Liver (tissue), 9 donors: Measurements from ENCODE around the gene CLIC5. TPM values are rescaled to one million over a fixed set of nuclear protein-coding genes. Genes with fewer than 3 reads are reported as not detected.

Experiments
- DNase-seq: peaks from one replicate; pipeline ENCODE4 v3.0.0-alpha.2; 2017; ENCODE audit warnings: low spot score
- H3K27ac ChIP-seq, 2 donors: one replicate each; pipeline ENCODE4 v1.7.0; 2013; ENCODE audit warnings: inconsistent platforms in 2 of 2, low read length in 2 of 2, control low read depth in 1 of 2, low read depth in 1 of 2, mild to moderate bottlenecking in 1 of 2
- H3K27me3 ChIP-seq, 4 donors: one replicate each; pipeline versions ENCODE4 v1.6.1 to v1.7.0; 2013; ENCODE audit warnings: low read length in 3 of 4, inconsistent platforms in 1 of 4, mild to moderate bottlenecking in 1 of 4, moderate library complexity in 1 of 4; ENCODE audit not compliant: control insufficient read depth in 4 of 4, insufficient read depth in 4 of 4
- H3K36me3 ChIP-seq, 4 donors: one replicate each; pipeline versions ENCODE4 v1.6.1 to v1.7.0; 2013; ENCODE audit warnings: low read length in 3 of 4, mild to moderate bottlenecking in 3 of 4, low read depth in 1 of 4, moderate library complexity in 1 of 4; ENCODE audit not compliant: control insufficient read depth in 4 of 4, insufficient read depth in 3 of 4
- H3K4me1 ChIP-seq, 4 donors: one replicate each; pipeline versions ENCODE4 v1.6.1 to v1.7.0; 2013; ENCODE audit warnings: low read length in 3 of 4, mild to moderate bottlenecking in 3 of 4, moderate library complexity in 1 of 4; ENCODE audit not compliant: control insufficient read depth in 4 of 4, insufficient read depth in 4 of 4
- H3K4me3 ChIP-seq, 3 donors: one replicate each; pipeline versions ENCODE4 v1.6.1 to v1.7.0; 2013; ENCODE audit warnings: low read length in 3 of 3, control low read depth in 1 of 3, low read depth in 1 of 3, mild to moderate bottlenecking in 1 of 3
- H3K9ac ChIP-seq, 2 donors: one replicate each; pipeline ENCODE4 v1.7.0; 2013; ENCODE audit warnings: low read length in 2 of 2, mild to moderate bottlenecking in 2 of 2, moderate library complexity in 2 of 2, control low read depth in 1 of 2, low read depth in 1 of 2
- H3K9me3 ChIP-seq, 4 donors: one replicate each; pipeline versions ENCODE4 v1.6.1 to v1.7.0; 2013; ENCODE audit warnings: low read length in 3 of 4; ENCODE audit not compliant: control insufficient read depth in 4 of 4
- EGR1 ChIP-seq, 2 donors: IDR thresholded peaks; 2 replicates each; pipeline ENCODE4 v1.6.1; 2016 to 2018; ENCODE audit warnings: antibody characterized with exemption in 2 of 2, low read depth in 2 of 2
- FOXA1 ChIP-seq: IDR thresholded peaks from 2 replicates; pipeline ENCODE4 v1.6.1; 2016; ENCODE audit warnings: antibody characterized with exemption
- FOXA2 ChIP-seq: IDR thresholded peaks from 2 replicates; pipeline ENCODE4 v1.6.1; 2016; ENCODE audit warnings: antibody characterized with exemption
- GABPA ChIP-seq, 2 donors: IDR thresholded peaks in 1 of 2; conservative IDR thresholded peaks in 1 of 2; 2 replicates each; pipeline ENCODE4 v1.6.1; 2016; ENCODE audit warnings: antibody characterized with exemption in 2 of 2, mild to moderate bottlenecking in 1 of 2, moderate library complexity in 1 of 2
- HNF4A ChIP-seq, 2 donors: conservative IDR thresholded peaks; 2 replicates each; pipeline ENCODE4 v1.6.1; 2016; ENCODE audit warnings: antibody characterized with exemption in 2 of 2, mild to moderate bottlenecking in 2 of 2
- HNF4G ChIP-seq: IDR thresholded peaks from 2 replicates; pipeline ENCODE4 v1.6.1; 2016; ENCODE audit warnings: antibody characterized with exemption
- JUND ChIP-seq, 2 donors: IDR thresholded peaks; 2 replicates each; pipeline ENCODE4 v1.6.1; 2016; ENCODE audit warnings: antibody characterized with exemption in 2 of 2
- NR2F2 ChIP-seq: IDR thresholded peaks from 2 replicates; pipeline ENCODE4 v1.6.1; 2016; ENCODE audit warnings: antibody characterized with exemption
- RAD21 ChIP-seq, 2 donors: IDR thresholded peaks; 2 replicates each; pipeline ENCODE4 v1.6.1; 2016; ENCODE audit warnings: antibody characterized with exemption in 2 of 2, mild to moderate bottlenecking in 2 of 2
- TAF1 ChIP-seq: conservative IDR thresholded peaks from 2 replicates; pipeline ENCODE4 v1.6.1; 2016; ENCODE audit warnings: antibody characterized with exemption, mild to moderate bottlenecking
- YY1 ChIP-seq: IDR thresholded peaks from 2 replicates; pipeline ENCODE4 v1.6.1; 2016; ENCODE audit warnings: antibody characterized with exemption, mild to moderate bottlenecking
- WGBS: extraction: QIAGEN DNeasy Blood & Tissue Kit; methylation state at CpG from one replicate; pipeline ENCODE4 v1.1.7; 2013; 5-methylcytosine and 5-hydroxymethylcytosine counted together
- polyA plus RNA-seq, 2 donors: library from polyadenylated mRNA; stranded (reverse) in 1 of 2; unstranded in 1 of 2; fragments of 200-250 nt in 1 of 2; fragments of >200 nt in 1 of 2; fragmentation: Nextera tagmentation in 1 of 2; extraction: Ambion mirVana in 1 of 2; gene quantifications; one replicate each; pipeline versions ENCODE4 v1.2.1 to v1.2.3, GENCODE V29; 2013 to 2015
- total RNA-seq, 2 donors: library from RNA; depleted of rRNA; stranded (reverse); fragments of >200 nt; gene quantifications; one replicate each; pipeline ENCODE4 v1.2.3, GENCODE V29; 2014
- TF ChIP-seq, protein P1 (sequence below): fragments of 150-350 bp; IDR thresholded peaks from 2 replicates; pipeline ENCODE4 v1.5.1; 2017; ENCODE audit warnings: improper control_type of control experiment, low read depth, low read length; ENCODE audit not compliant: missing input control
- TF ChIP-seq, protein P2 (sequence below): IDR thresholded peaks from 2 replicates; pipeline ENCODE4 v1.6.1; 2016; ENCODE audit warnings: antibody characterized with exemption
- TF ChIP-seq, protein P3 (sequence below): IDR thresholded peaks from 2 replicates; pipeline ENCODE4 v1.6.1; 2016; ENCODE audit warnings: antibody characterized with exemption, mild to moderate bottlenecking
- TF ChIP-seq, protein P4 (sequence below): IDR thresholded peaks from 2 replicates; pipeline ENCODE4 v1.6.1; 2016; ENCODE audit warnings: antibody characterized with exemption
- TF ChIP-seq, protein P5 (sequence below): IDR thresholded peaks from 2 replicates; pipeline ENCODE4 v1.6.1; 2016; ENCODE audit warnings: antibody characterized with exemption
- donor health status: healthy.
- donor health status: healthy.
- donor health status: healthy.
- donor health status: healthy.
- donor health status: healthy.

CLIC5 gene
- total and polyA plus RNA-seq, 4 donors = 0.05 to 0.33 (median 0.14) TPM

DNA sequence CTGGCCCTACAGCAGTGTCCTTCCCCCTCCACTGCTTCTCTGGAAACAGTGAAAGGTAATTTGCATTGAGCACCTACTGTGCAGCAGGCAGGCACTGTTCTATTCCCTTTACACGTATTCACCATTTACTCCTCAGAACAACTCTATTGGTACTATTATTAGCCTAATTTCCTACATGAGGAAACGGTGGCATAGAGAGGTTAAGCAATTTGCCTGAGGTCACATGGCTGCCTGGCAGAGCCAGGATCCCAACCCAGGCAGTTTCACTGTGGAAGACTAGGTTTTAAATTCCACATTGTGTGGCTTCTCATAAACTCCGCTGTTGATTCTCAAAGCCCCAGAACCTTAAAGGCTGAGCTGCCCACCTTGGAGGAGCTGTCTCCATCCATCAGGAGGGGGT is 72.7 kb downstream of the CLIC5 start:
- Histone ChIP-seq H3K4me1 (no peaks in the 10 kb centered on the region), H3K9me3 (no peaks in the 10 kb centered on the region), H3K36me3 (no peaks in the 10 kb centered on the region), H3K27me3 (no peaks in the 10 kb centered on the region), H3K9ac (no peak overlapping the region), H3K27ac (no peak overlapping the region), H3K4me3 (no peak overlapping the region)
- TF ChIP-seq TAF1 (no peak), FOXA1 (no peak), EGR1 (IDR thresholded peaks at IDR 0.05; ENCODE audit: low read depth in 2 of 2) (no peak), GABPA (IDR thresholded peaks at IDR 0.05 in 1 of 2, conservative IDR thresholded peaks at IDR 0.05 in 1 of 2) (no peak), RAD21 (IDR thresholded peaks at IDR 0.05) (no peak), HNF4A (conservative IDR thresholded peaks at IDR 0.05) (no peak)
- TF ChIP-seq, protein P1, sequence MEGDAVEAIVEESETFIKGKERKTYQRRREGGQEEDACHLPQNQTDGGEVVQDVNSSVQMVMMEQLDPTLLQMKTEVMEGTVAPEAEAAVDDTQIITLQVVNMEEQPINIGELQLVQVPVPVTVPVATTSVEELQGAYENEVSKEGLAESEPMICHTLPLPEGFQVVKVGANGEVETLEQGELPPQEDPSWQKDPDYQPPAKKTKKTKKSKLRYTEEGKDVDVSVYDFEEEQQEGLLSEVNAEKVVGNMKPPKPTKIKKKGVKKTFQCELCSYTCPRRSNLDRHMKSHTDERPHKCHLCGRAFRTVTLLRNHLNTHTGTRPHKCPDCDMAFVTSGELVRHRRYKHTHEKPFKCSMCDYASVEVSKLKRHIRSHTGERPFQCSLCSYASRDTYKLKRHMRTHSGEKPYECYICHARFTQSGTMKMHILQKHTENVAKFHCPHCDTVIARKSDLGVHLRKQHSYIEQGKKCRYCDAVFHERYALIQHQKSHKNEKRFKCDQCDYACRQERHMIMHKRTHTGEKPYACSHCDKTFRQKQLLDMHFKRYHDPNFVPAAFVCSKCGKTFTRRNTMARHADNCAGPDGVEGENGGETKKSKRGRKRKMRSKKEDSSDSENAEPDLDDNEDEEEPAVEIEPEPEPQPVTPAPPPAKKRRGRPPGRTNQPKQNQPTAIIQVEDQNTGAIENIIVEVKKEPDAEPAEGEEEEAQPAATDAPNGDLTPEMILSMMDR = no peak
- TF ChIP-seq, protein P2, sequence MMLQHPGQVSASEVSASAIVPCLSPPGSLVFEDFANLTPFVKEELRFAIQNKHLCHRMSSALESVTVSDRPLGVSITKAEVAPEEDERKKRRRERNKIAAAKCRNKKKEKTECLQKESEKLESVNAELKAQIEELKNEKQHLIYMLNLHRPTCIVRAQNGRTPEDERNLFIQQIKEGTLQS = no peak
- TF ChIP-seq, protein P3, sequence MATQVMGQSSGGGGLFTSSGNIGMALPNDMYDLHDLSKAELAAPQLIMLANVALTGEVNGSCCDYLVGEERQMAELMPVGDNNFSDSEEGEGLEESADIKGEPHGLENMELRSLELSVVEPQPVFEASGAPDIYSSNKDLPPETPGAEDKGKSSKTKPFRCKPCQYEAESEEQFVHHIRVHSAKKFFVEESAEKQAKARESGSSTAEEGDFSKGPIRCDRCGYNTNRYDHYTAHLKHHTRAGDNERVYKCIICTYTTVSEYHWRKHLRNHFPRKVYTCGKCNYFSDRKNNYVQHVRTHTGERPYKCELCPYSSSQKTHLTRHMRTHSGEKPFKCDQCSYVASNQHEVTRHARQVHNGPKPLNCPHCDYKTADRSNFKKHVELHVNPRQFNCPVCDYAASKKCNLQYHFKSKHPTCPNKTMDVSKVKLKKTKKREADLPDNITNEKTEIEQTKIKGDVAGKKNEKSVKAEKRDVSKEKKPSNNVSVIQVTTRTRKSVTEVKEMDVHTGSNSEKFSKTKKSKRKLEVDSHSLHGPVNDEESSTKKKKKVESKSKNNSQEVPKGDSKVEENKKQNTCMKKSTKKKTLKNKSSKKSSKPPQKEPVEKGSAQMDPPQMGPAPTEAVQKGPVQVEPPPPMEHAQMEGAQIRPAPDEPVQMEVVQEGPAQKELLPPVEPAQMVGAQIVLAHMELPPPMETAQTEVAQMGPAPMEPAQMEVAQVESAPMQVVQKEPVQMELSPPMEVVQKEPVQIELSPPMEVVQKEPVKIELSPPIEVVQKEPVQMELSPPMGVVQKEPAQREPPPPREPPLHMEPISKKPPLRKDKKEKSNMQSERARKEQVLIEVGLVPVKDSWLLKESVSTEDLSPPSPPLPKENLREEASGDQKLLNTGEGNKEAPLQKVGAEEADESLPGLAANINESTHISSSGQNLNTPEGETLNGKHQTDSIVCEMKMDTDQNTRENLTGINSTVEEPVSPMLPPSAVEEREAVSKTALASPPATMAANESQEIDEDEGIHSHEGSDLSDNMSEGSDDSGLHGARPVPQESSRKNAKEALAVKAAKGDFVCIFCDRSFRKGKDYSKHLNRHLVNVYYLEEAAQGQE = no peak
- TF ChIP-seq, protein P4, sequence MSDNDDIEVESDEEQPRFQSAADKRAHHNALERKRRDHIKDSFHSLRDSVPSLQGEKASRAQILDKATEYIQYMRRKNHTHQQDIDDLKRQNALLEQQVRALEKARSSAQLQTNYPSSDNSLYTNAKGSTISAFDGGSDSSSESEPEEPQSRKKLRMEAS = no peak
- WGBS = 80% methylated on average over 3 of the region's 3 CpGs
- DNase-seq = no peak

DNA sequence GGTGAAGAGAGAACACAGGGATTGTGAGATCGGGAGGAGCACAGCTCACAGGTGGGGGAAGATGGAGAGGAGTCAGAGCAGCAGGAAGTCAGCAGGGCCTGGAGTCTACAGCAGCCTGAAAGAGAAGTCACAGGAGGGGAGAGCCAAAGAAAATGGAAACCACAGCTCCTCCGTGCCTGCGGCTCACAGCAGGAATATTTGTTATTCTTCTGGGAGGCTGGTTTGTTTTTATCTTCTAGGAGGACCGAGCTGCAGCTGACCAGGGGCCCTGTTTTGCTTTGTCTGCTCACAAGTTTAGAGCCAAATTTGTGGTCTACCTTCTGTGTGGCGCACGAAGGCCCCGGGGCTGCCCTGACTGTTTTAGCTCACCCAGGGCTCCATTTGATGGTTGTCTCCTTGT is 81.8 kb downstream of the CLIC5 start:
- H3K9ac ChIP-seq = no peak overlapping the region
- no peak for TF ChIP-seq GABPA (IDR thresholded peaks at IDR 0.05 in 1 of 2, conservative IDR thresholded peaks at IDR 0.05 in 1 of 2)
- TF ChIP-seq TAF1 = no peak
- TF ChIP-seq, protein P2 = no peak
- TF ChIP-seq, protein P3 = no peak
- TF ChIP-seq HNF4G = no peak
- TF ChIP-seq, protein P5, sequence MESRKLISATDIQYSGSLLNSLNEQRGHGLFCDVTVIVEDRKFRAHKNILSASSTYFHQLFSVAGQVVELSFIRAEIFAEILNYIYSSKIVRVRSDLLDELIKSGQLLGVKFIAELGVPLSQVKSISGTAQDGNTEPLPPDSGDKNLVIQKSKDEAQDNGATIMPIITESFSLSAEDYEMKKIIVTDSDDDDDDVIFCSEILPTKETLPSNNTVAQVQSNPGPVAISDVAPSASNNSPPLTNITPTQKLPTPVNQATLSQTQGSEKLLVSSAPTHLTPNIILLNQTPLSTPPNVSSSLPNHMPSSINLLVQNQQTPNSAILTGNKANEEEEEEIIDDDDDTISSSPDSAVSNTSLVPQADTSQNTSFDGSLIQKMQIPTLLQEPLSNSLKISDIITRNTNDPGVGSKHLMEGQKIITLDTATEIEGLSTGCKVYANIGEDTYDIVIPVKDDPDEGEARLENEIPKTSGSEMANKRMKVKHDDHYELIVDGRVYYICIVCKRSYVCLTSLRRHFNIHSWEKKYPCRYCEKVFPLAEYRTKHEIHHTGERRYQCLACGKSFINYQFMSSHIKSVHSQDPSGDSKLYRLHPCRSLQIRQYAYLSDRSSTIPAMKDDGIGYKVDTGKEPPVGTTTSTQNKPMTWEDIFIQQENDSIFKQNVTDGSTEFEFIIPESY = no peak
- TF ChIP-seq JUND (IDR thresholded peaks at IDR 0.05) = no peak
- TF ChIP-seq RAD21 (IDR thresholded peaks at IDR 0.05) = no peak
- no peak for TF ChIP-seq FOXA2
- TF ChIP-seq NR2F2 = no peak
- TF ChIP-seq FOXA1 = no peak
- TF ChIP-seq, protein P4 = no peak
- no peak for TF ChIP-seq YY1
- TF ChIP-seq, protein P1 = no peak
- H3K27ac ChIP-seq = no peak overlapping the region
- H3K4me1 ChIP-seq = peaks cover 0 to 4% (median 0%) of the 10 kb centered on the region in 4 donors
- DNase-seq = no peak
- H3K36me3 ChIP-seq = no peaks in the 10 kb centered on the region
- H3K9me3 ChIP-seq = no peaks in the 10 kb centered on the region
- H3K27me3 ChIP-seq = no peaks in the 10 kb centered on the region
- H3K4me3 ChIP-seq = no peak overlapping the region
- WGBS = 73% methylated on average over 7 of the region's 7 CpGs
